H1 (cell line): ENCODE measurements around the gene PHKA2. TPM values are rescaled to one million over a fixed set of nuclear protein-coding genes. Genes with fewer than 3 reads are reported as not detected.

Source experiments
- KDM1A ChIP-seq: fragments of 200-600, 300-600 bp; sonication (generic); IDR thresholded peaks from 2 replicates; pipeline ENCODE4 v1.7.1; 2016; ENCODE audit warnings: mild to moderate bottlenecking, low read length, borderline replicate concordance
- SRF ChIP-seq: IDR thresholded peaks from 2 replicates; pipeline ENCODE4 v1.6.1; 2011; ENCODE audit warnings: mild to moderate bottlenecking, low read depth, low read length, moderate library complexity
- polyA plus RNA-seq, 7 experiments: library from polyadenylated mRNA; depleted of rRNA in 3 of 7; stranded (reverse) in 5 of 7; unstranded in 2 of 7; fragments of >200 nt in 5 of 7; fragments of 200-250 nt in 2 of 7; gene quantifications; 1 replicate in 5 of 7; 2 replicates in 1 of 7; 4 replicates in 1 of 7; pipeline versions ENCODE4 v1.2.1 to v1.2.3, GENCODE V29; 2011 to 2013; ENCODE audit warnings: missing spikeins in 2 of 7, mixed read lengths in 2 of 7
- total RNA-seq: library from RNA; stranded (reverse); fragmentation: NEBNext Ultra II Directional; extraction: Animal tissue kit (Norgen Biotek cat#: 25700); gene quantifications from 2 replicates; pipeline ENCODE4 v1.2.1, GENCODE V29; 2021

Gene PHKA2
- total and polyA plus RNA-seq, 2 of the 8 experiments (the other 6 are each of a cell fraction or from before 2014, with no cell fraction given) = 28.1 to 35.8 TPM

DNA sequence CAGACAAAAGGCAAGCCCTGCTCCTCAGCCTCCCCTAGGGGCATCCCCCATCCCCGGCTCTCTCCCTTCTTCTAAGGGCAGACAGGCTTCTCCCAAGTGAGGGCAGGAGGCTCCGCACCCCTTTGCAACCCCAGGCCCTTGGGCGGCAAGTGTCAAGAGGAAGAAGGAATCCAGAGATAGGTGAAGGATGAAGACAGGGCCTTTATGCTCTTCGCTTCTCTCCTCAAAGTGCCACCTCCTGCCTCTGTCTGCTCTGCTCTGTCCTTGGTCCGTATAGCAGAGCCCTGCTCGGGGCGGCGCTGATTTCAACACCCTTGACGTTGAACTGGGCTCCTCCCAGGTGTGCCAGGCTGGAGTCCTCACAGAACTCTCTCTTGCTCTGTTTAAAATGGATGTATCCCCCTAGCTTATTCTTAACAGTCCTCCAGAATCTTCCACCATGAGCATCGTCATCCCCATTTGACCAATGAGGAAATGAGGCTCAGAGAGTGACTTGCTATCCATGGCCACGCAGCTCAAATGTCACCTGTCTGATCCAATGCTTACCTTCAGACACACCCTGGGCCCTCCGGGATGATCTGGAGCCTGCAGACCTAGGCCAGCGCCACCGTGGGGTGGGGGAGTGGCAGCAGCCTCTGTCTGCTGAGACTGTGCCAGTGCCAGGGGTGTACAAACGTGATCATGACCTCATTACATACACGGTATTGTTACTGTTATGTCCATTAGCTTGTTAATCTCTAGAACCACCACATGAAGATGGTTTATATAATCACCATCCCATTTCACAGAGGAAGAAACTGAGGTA is 99.8 kb downstream of the PHKA2 start (continued):
- TF ChIP-seq KDM1A (no peak), SRF (no peak)
